Testis (tissue), 3 donors: Measurements from ENCODE around the gene KCNIP3. TPM values are rescaled to one million over a fixed set of nuclear protein-coding genes. Genes with fewer than 3 reads are reported as not detected.

ENCODE experiments used
- DNase-seq: peaks from one replicate; pipeline ENCODE4 v3.0.0-alpha.2; 2019
- H3K27ac ChIP-seq, 2 donors: fragments of 200-600 bp; sonication (generic); one replicate each; pipeline ENCODE4 v1.5.1; 2019
- H3K27me3 ChIP-seq: fragments of 200-600 bp; sonication (generic); one replicate; pipeline ENCODE4 v1.5.1; 2019
- H3K36me3 ChIP-seq: fragments of 200-600 bp; sonication (generic); one replicate; pipeline ENCODE4 v1.5.1; 2017; ENCODE audit warnings: low read depth; ENCODE audit errors: missing control alignments
- H3K4me1 ChIP-seq: fragments of 200-600 bp; sonication (generic); one replicate; pipeline ENCODE4 v1.5.1; 2019
- H3K4me3 ChIP-seq, 2 donors: fragments of 200-600 bp; sonication (generic); one replicate each; pipeline ENCODE4 v1.5.1; 2017 to 2019
- H3K9me3 ChIP-seq: fragments of 200-600 bp; sonication (generic); one replicate; pipeline ENCODE4 v1.5.1; 2017
- CTCF ChIP-seq, 3 experiments: fragments of 450-650 bp in 2 of 3; fragments of 200-600 bp in 1 of 3; sonication (generic) in 1 of 3; IDR thresholded peaks; one replicate each; pipeline ENCODE4 v1.5.1; 2016 to 2019; ENCODE audit warnings: antibody characterized with exemption in 3 of 3, mild to moderate bottlenecking in 2 of 3, moderate library complexity in 1 of 3
- POLR2A ChIP-seq: fragments of 450-650 bp; IDR thresholded peaks from one replicate; pipeline ENCODE4 v1.6.1; 2017; ENCODE audit warnings: antibody characterized with exemption, mild to moderate bottlenecking, moderate library complexity
- WGBS, 2 donors: methylation state at CpG; one replicate each; pipeline ENCODE4 v1.1.5; 2018; 5-methylcytosine and 5-hydroxymethylcytosine counted together
- intact Hi-C: fragments of 100-400 bp; cut with DNase I; formaldehyde crosslinking; loops from one replicate; pipeline ENCODE4 v1.15.1; 2023; ENCODE audit warnings: low total_unique reads
- polyA plus RNA-seq: library from polyadenylated mRNA; stranded (reverse); fragments of 350-450 nt; fragmentation: Illumina TruSeq; extraction: RNeasy Lipid Tissue Mini Kit (QIAGEN cat#74804); gene quantifications from one replicate; pipeline ENCODE4 v1.2.3, GENCODE V29; 2014; ENCODE audit warnings: low read depth, low replicate concordance; ENCODE audit not compliant: insufficient read depth
- total RNA-seq, 2 donors: library from RNA; depleted of rRNA; stranded (reverse); fragments of >200 nt; gene quantifications; one replicate each; pipeline ENCODE4 v1.2.3, GENCODE V29; 2016

KCNIP3 gene
- total and polyA plus RNA-seq, 3 donors from 2014 or later = 23.9 to 69.1 (median 43.4) TPM

GRCh38 chr2:95262896-95263542 is 34.1 kb upstream of the KCNIP3 start:
- Histone ChIP-seq H3K9me3 (no peaks in the 10 kb centered on the region), H3K27ac (no peak overlapping the region), H3K4me3 (no peak overlapping the region), H3K27me3 (no peaks in the 10 kb centered on the region), H3K36me3 (no peaks in the 10 kb centered on the region), H3K4me1 (no peaks in the 10 kb centered on the region)
- WGBS, 2 donors = 74 to 95% methylated on average over 2 of the region's 2 CpGs
- no peak for DNase-seq
- intact Hi-C loops = no loop called here
- TF ChIP-seq CTCF (IDR thresholded peaks at IDR 0.05) = no peak
- TF ChIP-seq POLR2A = no peak

GRCh38 chr2:95264624-95265023 is 32.5 kb upstream of the KCNIP3 start:
- 41 to 53% methylated on average over 5 to 6 of the region's 6 CpGs for WGBS, 2 donors
- H3K27me3 ChIP-seq = no peaks in the 10 kb centered on the region
- TF ChIP-seq POLR2A (no peak), CTCF (IDR thresholded peaks at IDR 0.05) (no peak)
- no peak for DNase-seq
- H3K27ac ChIP-seq = no peak overlapping the region
- H3K9me3 ChIP-seq = no peaks in the 10 kb centered on the region
- H3K4me1 ChIP-seq = no peaks in the 10 kb centered on the region
- intact Hi-C loops = no loop called here
- no peak overlapping the region for H3K4me3 ChIP-seq
- no peaks in the 10 kb centered on the region for H3K36me3 ChIP-seq

- no peak for DNase-seq
- no peak for TF ChIP-seq CTCF (IDR thresholded peaks at IDR 0.05)
- no peak for TF ChIP-seq POLR2A
- intact Hi-C loops = no loop called here
- no peak overlapping the region for H3K4me3 ChIP-seq
- no peaks in the 10 kb centered on the region for H3K36me3 ChIP-seq
- WGBS, 2 donors = 78 to 87% methylated on average over 4 of the region's 4 CpGs
- no peaks in the 10 kb centered on the region for H3K9me3 ChIP-seq
- no peaks in the 10 kb centered on the region for H3K4me1 ChIP-seq
- no peak overlapping the region for H3K27ac ChIP-seq
- H3K27me3 ChIP-seq = no peaks in the 10 kb centered on the region
Observed at GRCh38 chr2:95265182-95265581, 32.0 kb upstream of the KCNIP3 start.

- TF ChIP-seq POLR2A (no peak), CTCF (IDR thresholded peaks at IDR 0.05) (no peak)
- Histone ChIP-seq H3K27me3 (no peaks in the 10 kb centered on the region), H3K9me3 (no peaks in the 10 kb centered on the region), H3K27ac (no peak overlapping the region), H3K36me3 (no peaks in the 10 kb centered on the region), H3K4me3 (no peak overlapping the region), H3K4me1 (no peaks in the 10 kb centered on the region)
- WGBS, 2 donors = 82 to 87% methylated on average over 10 of the region's 10 CpGs
- DNase-seq = no peak
- intact Hi-C loops = no loop called here
Observed at GRCh38 chr2:95266781-95267430, 30.2 kb upstream of the KCNIP3 start.
